GM19328 (cell line): ENCODE results near the gene LRP3.

Experiments used
- ATAC-seq: cut with Tn5 transposase; IDR thresholded peaks from one replicate; pipeline ENCODE4 v1.9.1; 2021; ENCODE audit warnings: mild to moderate bottlenecking, moderate library complexity; ENCODE audit not compliant: unreplicated experiment

The LRP3 gene

DNA sequence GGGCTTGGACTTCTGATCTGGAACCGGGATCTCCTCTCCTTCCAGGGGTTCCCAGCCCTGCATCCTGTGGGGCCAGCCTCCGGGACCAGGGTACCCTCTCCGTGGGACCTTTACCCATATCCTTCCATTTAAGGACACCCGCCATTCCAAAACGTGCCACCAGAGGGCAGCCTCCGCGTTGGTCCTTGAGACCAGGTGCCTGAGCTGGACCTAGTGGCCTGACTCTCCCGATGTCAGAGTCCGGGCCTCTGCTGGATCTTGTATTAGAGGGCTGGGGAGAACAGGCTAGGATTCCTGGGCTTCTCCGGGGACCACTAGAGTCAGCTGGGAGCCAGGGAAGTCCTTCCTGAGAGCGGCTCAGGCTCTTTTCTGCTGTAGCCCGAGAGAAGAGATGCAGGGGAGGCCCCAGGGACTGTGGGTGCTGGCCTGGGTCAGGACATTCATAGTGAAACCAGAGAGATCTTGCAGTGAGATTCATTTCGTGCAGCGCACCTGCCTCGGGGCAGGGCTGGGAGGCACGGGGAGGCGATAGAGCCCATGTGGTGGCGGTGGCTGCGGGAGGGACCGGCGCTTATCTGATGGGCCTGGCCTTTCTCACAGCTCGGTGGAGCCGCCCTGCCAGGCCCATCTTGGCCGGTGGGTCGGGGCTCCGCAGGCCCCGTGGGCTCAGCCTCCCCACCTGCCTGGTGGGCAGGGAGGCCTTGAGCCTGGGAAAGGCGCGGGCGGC lies 41.3 kb downstream of the LRP3 start:
- peak; percentile 86 for ATAC-seq

DNA sequence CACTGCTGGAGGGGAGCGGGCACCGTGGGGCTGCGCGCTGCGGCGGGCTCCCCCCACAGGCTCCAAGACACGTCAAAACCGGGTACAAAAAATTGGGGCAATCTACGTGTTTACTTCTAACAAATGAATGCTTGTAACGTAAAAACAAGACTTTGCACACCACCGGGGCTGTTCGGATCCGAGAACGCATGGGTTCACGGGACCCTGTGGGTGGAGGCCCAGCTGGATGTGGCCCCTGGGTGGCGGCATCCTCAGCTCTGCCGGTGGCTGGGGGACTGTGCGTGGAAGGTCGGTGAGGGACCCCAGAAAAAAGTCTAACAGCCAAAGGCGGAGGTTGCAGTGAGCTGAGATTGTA lies 41.8 kb downstream of the LRP3 start:
- no peak for ATAC-seq

- ATAC-seq: no peak
Observed at GRCh38 chr19:33236696-33237390, 42.7 kb downstream of the LRP3 start.

GRCh38 chr19:33238481-33239149 lies 44.5 kb downstream of the LRP3 start:
- ATAC-seq: no peak

- ATAC-seq: no peak
Observed at GRCh38 chr19:33239223-33239975, 45.3 kb downstream of the LRP3 start.

DNA sequence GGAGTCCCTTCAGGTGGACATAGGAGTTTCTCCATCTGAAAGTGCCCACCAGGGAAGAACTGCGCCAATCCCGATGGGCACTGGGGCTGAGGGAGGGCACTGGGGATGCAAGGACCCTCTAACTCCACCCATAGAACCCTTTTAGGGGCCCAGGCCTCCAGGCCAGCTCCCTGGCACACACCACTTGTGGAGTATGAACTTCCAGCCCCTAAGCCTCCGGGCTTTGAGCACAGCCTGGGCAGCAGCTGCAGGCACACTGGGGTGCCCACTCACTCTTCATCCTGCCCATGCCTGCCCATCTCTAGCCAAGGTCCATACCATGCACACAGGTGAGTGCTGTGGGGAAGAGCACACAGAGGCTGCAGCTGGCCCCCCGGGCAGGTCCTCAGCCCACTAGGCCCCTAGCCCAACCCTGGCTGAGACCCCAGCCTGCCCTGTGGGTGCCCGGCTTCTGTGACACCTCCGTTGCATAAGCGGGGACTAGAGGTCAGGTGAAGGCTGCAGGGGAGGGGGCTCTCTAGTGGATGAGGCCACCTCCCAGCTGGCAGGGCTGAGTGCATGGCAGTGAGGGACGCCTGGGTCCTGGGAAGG lies 46.1 kb downstream of the LRP3 start:
- ATAC-seq: no peak

DNA sequence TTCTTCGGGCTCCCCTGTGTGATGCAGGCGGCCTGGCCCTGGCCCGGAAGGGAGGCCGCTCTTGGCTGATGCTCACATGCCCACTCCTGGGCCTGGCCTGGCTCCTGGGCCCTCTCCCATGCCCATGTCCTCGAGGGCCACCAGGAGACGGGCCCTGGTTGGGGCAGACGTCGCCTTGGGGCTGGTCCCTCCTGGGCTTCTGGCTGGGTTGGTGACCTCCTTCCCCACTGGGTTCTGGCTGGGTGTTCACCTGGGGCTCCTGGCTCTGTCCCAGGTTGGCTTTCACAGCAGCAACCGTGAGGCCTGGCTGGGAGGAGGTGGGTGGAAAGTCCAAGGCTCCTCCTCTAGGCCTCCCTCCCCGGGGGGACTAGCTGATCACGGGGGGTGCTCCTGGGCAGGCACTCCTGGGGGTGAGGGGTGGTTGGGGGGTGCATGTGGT lies 47.0 kb downstream of the LRP3 start:
- ATAC-seq: no peak

- ATAC-seq: no peak
Observed at GRCh38 chr19:33241530-33242101, 47.5 kb downstream of the LRP3 start.

DNA sequence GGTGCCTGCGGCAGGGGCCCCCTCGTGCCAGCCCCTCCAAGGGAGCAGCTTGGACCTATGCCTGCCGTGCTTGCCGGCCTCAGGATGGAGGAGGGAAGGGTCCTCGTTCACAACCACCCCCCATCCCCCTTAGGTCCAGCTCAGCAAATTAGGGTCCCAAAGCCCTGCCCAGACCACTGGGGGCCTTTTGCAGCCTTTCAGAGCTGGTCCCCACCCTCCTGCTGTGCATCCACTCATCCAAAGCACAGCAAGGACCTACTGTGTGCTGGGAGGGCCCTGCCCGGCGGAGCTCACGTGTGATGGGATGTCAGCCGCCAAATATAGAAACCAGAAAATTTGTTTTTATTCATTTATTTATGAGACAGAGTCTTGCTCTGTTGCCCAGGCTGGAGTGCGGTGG lies 48.0 kb downstream of the LRP3 start:
- no peak for ATAC-seq

DNA sequence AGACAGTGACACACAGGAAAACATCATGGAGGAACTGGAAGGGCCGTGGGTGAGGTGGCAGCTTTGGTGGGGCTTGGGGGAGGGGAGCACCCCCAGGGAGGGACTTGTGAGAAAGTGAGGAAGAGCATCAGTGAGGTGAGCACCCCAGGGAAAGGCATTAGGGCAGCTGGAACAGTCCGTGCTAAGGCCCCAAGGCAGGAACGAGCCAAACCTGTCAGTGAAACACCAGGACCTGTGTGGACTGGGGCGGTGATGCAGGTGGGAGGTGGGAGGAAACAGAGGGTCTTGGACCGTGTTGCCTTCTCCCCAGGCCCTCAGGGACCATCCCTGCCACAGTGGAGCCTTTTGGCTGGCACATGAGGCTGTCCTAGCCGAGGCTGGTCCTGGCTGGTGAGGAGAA lies 48.8 kb downstream of the LRP3 start:
- ATAC-seq: no peak

GRCh38 chr19:33245948-33246708 lies 52.0 kb downstream of the LRP3 start:
- ATAC-seq: no peak

DNA sequence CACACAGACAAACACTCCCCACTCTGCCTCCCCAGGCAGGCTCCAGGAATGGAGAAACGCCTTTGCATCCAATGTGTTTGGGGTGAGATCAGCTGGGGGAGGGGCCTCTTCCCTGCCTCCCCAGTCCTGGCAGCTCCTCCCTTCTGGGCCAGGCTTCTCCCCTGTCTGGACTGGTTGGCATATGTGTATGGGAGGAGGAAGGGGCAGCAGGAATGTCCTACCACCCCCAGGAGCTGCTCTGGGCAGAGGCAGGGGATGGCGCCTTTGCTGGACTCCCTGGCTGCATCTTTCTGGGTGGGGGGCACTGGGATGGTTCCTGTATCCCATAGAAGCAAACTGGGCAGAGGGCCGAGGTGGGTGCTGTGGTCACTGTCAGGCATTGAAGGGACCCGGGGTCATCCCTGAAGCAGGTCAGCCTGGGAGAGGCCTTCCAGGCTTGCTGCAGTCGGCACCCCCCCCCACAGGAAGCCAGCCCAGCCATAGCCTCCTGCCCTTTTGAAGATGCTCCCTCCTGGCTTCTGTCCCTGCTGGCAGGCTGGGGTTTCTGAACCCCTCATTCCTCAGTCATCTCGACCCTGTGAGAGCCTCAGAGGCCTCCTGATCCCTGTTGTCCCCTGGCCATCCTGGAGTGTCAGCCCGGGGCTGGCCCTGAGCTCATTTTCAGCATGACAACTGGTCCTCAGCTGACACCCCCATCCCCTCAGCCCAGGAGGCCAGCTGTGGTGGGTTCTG lies 52.7 kb downstream of the LRP3 start:
- no peak for ATAC-seq

- no peak for ATAC-seq
Observed at GRCh38 chr19:33247441-33247819, 53.3 kb downstream of the LRP3 start.

- no peak for ATAC-seq
Observed at GRCh38 chr19:33248104-33248503, 54.0 kb downstream of the LRP3 start.

GRCh38 chr19:33248553-33248953 lies 54.4 kb downstream of the LRP3 start:
- no peak for ATAC-seq

- no peak for ATAC-seq
Observed at GRCh38 chr19:33248954-33249613, 55.0 kb downstream of the LRP3 start.

- ATAC-seq: no peak
Observed at GRCh38 chr19:33249740-33250366, 55.7 kb downstream of the LRP3 start.

GRCh38 chr19:33250500-33250899 lies 56.4 kb downstream of the LRP3 start:
- ATAC-seq: no peak
